GM21447 (cell line): ENCODE data around the gene LPAR6.
"Not testable (repeated sequence)": the region's sequence is repeated elsewhere in the genome, so short reads cannot be mapped to it uniquely, and the experiment has no call there.

Experiments
- ATAC-seq: cut with Tn5 transposase; IDR thresholded peaks from one replicate; pipeline ENCODE4 v1.9.1; 2021; ENCODE audit not compliant: unreplicated experiment

The LPAR6 gene

DNA sequence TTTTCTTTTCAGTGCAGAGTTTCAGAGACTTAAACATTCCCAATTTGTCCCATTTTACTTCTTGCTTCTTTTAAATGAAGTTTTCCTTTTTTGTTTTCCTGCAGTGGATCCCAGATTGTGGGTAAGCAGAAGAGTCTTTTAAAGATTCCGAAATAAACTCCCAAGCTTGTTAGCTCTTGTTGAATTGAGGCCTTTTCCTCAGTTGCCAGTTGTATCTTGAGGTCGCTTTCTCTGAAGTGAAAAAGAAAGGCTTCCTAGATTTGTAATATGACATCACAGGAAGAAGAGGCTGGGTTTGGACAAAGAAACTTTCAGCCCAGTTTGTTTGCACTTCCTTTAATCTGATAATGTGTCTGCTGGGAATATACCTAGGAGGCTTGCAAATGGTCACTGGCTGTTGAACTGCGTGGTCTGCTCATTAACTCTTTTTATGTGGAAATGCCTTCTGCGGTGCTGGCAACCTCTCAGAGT, at the start of gene LPAR6:
LPAR6 (minus strand) TSS at position 233 of the 471 bp plus-strand sequence. CDS start 690 bp downstream, outside the sequence.
- no peak for ATAC-seq

GRCh38 chr13:48457578-48458242, 44.8 kb upstream of the LPAR6 start:
- ATAC-seq, result no peak

- no peak for ATAC-seq
These were observed 43.6 kb upstream of the LPAR6 start for GRCh38 chr13:48456546-48456945.

GRCh38 chr13:48451196-48451595, 38.3 kb upstream of the LPAR6 start:
- not testable (repeated sequence) for ATAC-seq

DNA sequence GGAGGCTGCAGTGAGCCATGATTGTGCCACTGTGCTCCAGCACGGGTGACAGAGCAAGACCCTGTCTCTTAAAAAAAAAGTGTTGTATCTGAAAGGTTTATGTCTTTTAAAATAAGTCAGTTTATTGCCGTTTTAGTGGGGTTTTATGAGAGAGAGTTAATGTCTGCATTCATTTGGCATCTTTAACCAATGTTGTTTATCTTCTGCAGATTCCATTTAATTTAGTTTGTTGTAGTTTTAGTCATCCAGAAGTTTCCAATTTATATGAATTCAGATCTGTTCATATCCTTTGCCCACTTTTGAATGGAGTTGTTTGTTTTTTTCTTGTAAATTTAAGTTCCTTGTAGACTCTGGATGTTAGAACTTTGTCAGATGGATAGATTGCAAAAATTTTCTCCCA, 36.7 kb upstream of the LPAR6 start:
- no peak for ATAC-seq

DNA sequence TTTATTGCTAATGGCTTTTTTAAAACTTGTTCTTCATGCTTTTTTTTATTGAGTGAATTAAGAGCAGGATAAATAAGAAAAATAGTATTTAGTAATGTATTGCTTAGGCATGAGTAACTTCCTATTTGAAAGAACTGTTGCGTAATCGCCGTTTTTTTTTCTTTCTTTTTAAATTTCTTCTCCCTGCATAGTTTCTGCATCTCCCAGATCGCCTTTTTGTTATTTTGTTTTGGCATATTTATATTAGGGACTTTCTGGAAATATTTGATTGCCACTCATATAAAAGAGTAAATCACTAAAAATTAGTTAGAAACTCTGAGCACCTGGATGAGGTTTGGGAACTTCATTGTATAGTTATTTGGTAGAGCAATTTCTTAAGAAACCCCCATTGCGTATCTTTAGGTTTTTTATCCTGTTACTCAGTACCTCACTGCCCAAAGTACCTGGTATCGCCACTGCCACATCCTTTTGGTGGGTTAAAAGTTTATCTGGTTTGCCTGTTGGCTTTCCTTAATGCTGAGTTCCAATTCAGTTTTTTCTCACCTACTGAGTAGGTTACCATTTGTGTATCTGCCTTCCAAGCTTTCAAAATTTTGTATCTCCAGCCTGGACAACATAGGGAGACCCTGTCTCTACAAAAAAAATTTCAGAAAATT, 36.2 kb upstream of the LPAR6 start:
- ATAC-seq, result no peak

- ATAC-seq, result no peak
These were observed 35.5 kb upstream of the LPAR6 start for GRCh38 chr13:48448285-48448958.

- no peak for ATAC-seq
These were observed 33.6 kb upstream of the LPAR6 start for GRCh38 chr13:48446464-48446863.

DNA sequence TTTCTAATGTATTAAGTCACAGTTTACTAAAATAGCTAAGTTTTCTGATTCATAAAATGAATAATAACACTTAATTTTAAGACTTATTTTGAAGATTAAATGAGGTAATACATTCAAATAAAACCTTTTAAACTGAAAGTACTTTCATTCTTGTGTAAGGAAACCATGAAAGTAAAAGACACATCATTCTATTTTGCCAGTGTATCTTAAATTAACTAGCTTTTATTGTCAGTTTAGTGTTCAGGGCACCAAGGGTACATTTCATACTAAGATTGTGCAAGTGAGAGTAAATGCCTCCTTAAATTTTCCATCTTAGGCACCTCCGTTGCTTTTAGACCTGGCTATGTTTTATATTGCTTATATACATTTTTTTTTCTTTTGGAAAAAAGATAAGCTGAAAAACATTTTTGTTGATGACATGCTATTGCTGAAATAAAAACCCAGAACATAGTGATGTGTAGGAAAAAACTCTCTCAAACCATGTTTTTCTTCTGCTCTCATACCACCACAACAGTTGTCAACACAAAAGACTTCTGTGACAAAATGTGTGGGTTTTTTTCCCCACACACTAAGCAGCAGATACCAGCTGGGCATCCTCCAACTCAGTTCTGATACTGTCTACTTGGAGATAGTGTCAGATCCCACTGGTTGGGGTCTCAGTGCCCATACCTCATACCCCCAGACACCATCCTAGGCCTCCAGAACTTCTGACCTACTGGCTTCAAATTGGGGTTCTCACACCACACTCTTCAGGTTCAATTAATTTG, 30.7 kb upstream of the LPAR6 start:
- ATAC-seq, result no peak

GRCh38 chr13:48437371-48437770, 24.5 kb upstream of the LPAR6 start:
- no peak for ATAC-seq

DNA sequence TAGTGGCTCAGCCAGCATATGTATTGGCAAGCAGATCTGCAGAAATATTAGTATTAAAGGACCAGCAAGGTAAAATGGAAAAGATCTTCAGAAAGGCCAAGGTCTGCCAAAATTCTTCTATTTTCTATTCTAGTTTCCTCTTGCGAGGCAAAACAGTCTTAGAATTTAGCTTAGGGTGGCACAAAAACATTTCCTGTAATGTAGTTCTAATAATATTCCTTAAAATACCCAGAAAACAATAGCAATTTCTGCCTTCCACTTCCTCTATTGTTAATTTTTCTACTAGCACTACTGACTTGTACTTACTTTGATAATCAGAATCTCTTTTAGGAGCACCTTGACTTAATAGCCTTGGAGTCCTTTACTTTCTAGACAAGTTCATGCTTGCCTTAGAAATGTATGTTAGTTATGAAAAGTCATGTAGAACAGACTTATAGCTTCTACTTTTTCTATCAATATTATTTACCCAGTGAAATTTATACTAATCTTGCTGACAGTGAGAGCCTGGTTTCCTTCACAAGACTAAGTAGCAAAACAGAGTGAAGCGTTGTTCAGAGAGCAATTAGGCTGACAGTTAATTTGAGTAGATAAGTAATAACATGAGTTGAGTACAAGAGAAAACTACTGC, 23.9 kb upstream of the LPAR6 start:
- no peak for ATAC-seq

DNA sequence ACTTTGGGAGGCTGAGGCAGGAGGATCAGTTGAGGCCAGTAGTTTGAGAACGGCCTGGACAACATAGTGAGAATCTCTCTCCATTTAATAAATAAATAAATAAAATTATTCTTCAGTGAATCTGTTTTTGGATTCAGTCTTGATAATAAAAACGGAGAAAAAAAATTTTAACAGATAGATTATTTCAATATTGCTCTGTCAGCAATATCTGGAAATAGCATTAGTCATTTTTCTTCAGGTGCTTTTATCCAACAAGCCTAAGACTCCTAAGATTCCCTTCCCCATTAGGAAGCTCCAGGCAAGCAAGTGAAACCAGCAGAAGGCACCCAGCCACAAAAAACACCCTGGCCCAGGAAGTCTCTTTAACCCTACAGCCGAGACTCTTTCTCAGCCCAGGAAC, 21.3 kb upstream of the LPAR6 start:
- ATAC-seq, result no peak

GRCh38 chr13:48431987-48432615, 19.2 kb upstream of the LPAR6 start:
- ATAC-seq, result no peak

GRCh38 chr13:48431431-48431830, 18.5 kb upstream of the LPAR6 start:
- ATAC-seq, result no peak

GRCh38 chr13:48429886-48430285, 17.0 kb upstream of the LPAR6 start:
- no peak for ATAC-seq

- ATAC-seq, result no peak
These were observed 16.1 kb upstream of the LPAR6 start for GRCh38 chr13:48429036-48429435.

DNA sequence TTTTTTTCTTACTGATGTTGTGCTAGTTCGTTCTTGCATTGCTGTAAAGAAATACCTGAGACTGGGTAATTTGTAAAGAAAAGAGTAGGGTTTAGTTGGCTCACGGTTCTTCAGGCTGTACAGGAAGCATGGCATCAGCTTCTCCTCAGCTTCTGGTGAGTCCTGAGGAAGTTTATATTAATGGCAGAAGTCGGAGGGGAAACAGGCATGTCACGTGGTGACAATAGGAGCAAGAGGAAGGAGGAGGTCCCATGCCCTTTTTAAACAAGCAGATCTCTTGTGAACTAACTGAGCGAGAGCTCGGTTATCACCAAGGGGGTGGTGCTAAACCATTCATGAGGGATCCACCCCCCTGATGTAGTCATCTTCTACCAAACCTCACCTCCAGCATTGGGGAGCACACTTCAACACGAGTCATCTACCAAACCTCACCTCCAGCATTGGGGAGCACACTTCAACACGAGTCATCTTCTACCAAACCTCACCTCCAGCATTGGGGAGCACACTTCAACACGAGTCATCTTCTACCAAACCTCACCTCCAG, 13.9 kb upstream of the LPAR6 start:
- ATAC-seq, result not testable (repeated sequence)

- no peak for ATAC-seq
These were observed 13.1 kb upstream of the LPAR6 start for GRCh38 chr13:48426052-48426451.

DNA sequence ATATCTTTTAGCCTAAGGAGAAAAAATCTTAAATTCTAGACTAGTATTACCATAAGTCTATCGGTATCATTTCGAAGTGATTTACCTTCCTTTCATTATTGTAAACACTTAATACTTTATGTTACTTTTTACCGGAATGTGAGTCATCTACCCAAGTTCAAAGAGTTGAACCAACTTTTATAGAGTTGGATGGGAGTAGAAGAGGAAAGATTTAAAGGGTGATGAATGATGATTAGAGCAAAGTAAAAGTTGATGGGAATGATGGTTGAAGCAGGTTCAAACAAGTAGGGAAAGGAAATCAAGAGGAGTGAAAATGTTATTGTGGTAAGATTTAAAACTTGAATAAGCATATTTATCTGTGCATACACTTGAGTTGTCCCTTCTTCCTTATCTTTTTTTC, 11.3 kb upstream of the LPAR6 start:
- no peak for ATAC-seq

- not testable (repeated sequence) for ATAC-seq
These were observed 9.1 kb upstream of the LPAR6 start for GRCh38 chr13:48422003-48422402.
